ENCODE data around the gene VPS13A.

DNA sequence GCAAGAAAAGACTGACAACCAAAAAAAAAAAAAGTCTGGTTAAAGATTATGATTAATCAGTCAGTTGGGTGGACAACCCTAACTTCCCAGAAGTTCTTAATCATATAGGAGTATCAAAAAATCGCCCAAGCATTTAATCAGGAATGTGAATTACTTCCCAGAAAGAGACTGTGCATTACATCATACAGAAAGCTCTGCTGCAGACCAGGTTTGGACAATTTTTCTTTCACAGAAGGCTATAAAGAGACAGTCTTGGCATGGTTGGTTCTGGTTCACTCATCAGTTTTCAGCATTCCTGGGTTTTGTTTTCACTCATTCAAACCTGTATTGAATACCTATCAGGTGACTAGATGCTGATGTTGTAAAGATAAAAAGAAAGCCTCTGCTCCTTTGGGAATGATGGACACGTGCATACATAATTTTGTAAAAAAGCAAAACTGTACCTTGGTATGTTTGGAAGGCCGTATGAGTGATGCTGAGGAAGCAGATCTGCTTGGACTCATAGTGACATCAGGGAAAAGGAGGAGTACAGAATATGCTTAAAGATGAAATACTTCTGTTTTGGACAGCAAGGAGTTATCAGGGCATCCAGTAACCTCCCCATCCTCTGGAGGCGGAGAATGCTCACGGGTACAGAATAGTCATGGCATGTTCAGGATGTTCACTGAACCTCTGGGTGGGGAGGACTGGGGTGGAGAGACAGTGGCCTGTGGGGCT is 292.3 kb downstream of the VPS13A start:
- TF ChIP-seq, protein P1, sequence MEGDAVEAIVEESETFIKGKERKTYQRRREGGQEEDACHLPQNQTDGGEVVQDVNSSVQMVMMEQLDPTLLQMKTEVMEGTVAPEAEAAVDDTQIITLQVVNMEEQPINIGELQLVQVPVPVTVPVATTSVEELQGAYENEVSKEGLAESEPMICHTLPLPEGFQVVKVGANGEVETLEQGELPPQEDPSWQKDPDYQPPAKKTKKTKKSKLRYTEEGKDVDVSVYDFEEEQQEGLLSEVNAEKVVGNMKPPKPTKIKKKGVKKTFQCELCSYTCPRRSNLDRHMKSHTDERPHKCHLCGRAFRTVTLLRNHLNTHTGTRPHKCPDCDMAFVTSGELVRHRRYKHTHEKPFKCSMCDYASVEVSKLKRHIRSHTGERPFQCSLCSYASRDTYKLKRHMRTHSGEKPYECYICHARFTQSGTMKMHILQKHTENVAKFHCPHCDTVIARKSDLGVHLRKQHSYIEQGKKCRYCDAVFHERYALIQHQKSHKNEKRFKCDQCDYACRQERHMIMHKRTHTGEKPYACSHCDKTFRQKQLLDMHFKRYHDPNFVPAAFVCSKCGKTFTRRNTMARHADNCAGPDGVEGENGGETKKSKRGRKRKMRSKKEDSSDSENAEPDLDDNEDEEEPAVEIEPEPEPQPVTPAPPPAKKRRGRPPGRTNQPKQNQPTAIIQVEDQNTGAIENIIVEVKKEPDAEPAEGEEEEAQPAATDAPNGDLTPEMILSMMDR (IDR thresholded peaks at IDR 0.05; ENCODE audit: low read length), result no peak
- TF ChIP-seq EZH2 (IDR thresholded peaks at IDR 0.05; ENCODE audit: borderline replicate concordance, low read length), result no peak

Data from OCI-LY1 (cell line).